GM19328 (cell line): ENCODE data around the gene ACBD7.

ENCODE experiments used
- ATAC-seq: cut with Tn5 transposase; IDR thresholded peaks from one replicate; pipeline ENCODE4 v1.9.1; 2021; ENCODE audit warnings: mild to moderate bottlenecking, moderate library complexity; ENCODE audit not compliant: unreplicated experiment

ACBD7 gene

DNA sequence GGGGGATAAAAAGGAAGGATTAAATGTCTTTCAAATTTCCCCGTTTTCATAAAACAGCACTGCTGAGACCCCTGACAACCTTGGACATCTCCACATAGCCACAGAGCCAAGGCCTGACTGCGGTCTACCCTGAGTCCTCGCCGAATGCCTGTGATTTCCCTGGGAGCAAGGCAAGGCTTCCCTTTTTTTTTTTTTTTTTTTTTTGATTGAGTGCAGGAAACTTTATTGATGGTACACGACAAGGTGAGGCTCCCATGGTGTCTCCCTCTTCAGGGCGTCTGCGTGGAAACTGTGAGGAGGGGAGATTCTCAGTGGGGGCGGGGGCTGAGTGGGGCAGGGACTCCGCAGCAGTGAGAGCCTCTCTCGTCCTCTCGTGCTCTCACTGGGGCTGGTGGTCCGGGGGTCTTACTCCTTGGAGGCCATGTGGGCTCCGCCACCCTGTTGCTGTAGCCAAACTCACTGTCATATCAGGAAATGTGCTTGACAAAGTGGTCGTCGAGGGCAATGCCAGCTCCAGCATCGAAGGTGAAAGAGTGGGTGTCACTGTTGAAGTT, 4.4 kb upstream of the ACBD7 start:
- ATAC-seq, result no peak

DNA sequence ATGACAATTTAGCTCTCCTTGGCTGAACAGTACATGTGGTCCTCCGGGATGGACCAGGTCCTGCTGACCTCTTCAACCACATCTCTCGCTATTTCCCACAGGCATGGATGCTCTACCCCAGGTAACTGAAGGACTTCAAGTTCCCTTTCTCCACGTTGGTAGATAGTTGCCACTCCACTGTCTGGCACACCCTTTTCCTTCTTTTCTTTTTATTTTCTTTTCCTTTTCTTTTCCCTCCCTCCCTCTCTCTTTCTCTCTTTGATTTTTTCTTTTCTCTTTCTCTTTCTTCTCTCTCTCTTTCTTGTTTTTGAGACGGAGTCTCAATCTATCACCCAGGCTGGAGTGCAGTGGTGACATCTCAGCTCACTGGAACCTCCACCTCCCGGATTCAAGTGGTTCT, 2.8 kb upstream of the ACBD7 start:
- ATAC-seq, result no peak

- no peak for ATAC-seq
These were observed 4.1 kb downstream of the ACBD7 start for GRCh38 chr10:15084502-15084922.

DNA sequence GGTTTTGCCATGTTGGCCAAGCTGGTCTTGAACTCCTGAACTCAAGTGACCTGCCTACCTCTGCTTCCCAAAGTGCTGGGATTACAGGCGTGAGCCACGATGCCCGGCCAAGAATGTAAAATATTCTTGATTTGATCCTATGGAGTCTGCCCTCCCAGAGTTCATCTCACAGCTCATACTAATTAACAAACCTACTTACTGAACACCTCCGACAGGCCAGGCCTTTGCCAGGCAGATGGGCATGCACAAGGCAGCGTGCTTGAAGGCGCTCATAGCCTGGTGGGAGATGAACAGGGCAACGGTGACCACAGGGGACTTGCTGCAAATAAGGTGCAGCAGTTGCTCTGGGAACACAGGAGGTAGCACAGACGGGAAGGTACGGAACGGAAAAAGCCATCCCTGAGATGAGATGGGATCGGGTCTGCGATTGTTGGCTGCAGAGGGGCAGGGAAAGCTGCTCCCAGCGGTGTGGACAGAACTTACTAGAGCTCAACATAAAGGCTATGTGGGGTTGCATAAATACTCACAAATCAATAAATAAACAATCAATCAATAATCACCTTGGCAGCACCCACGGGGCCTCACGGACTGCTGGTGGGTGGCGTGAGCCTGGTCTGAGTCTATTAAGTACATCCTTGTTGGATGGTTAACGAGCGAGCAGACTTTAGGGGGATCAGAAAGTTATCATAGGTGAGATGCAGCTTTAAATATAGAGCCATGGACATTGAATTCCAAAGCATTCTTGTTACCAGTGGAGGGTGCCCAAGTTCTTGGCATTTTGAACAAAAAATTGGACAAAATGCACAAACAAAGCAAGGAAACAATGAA, 4.7 kb downstream of the ACBD7 start:
- ATAC-seq, result no peak

DNA sequence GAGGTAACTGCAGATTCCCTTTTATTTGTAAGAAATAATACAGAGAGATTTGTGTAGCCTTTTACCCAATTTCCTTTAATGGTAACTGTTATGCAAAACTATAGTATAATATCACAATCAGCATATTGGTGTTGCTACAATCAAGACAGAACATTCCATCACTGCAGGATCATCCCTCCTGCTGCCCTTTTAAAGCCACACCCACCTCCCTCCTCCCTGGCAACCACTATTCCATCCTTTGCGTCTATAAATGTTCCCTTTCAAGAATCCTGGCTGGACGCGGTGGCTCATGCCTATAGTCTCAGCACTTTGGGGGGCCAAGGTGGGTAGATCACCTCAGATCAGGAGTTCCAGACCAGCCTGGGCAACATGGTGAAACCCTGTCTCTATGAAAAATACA, 13.2 kb downstream of the ACBD7 start:
- no peak for ATAC-seq

DNA sequence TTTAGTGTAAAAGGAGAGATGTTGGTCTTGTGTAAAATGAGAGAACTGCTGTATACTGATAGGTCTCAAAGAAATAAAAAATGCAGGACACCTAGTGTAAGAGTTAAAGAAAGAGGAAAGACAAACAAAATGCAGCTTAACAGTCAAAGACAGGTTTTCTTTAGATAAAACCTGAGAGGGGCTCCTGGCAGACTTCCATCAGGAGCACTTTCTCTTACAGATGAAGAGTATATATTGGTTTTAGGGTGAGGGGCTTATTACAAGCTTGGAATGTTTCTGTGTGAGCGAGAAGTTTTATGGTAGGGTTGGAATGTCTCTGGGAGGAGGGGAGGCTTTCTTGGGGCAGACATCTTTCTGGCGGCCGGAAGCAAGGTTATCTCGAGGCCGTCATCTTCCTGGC, 16.2 kb downstream of the ACBD7 start:
- ATAC-seq, result no peak

GRCh38 chr10:15069230-15069629, 19.3 kb downstream of the ACBD7 start:
- no peak for ATAC-seq

- no peak for ATAC-seq
These were observed 19.8 kb downstream of the ACBD7 start for GRCh38 chr10:15068802-15069201.

DNA sequence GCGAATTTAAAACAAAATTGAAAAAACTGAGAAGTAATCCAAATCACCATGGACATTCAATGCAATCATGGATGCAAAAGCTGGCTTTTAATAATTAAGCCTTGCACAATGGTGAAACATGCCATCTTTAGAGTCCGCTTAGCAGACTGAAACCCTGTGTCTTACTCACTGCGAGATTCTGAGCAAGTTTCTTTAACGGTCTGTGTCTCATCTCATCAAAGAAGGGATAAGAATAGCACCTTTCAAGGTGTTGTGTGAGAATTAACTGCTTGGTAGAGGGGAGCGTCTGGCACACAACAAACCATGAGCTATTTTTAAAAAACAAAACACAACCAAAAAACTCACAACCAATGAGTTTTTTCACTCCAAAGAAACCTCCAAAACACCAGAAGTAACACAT, 21.4 kb downstream of the ACBD7 start:
- ATAC-seq, result no peak

GRCh38 chr10:15060638-15061037, 27.9 kb downstream of the ACBD7 start:
- ATAC-seq, result no peak

DNA sequence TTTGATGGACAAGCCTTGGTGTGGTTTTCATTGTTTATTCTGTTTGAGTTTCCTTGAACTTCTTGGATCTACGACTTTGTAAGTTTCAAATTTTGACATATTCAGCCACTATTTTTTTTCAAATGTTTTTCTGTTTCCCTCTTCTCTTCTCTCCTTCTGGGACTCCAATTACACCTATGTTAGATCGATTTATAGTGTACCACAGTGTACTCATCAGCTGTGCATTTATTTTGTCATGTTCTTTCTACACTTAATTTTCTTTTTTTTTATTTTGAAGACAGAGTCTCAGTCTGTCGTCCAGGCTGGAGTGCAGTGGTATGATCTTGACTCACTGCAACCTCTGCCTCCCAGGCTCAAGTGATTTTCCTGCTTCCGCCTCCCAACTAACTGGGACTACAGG, 28.7 kb downstream of the ACBD7 start:
- ATAC-seq, result no peak

DNA sequence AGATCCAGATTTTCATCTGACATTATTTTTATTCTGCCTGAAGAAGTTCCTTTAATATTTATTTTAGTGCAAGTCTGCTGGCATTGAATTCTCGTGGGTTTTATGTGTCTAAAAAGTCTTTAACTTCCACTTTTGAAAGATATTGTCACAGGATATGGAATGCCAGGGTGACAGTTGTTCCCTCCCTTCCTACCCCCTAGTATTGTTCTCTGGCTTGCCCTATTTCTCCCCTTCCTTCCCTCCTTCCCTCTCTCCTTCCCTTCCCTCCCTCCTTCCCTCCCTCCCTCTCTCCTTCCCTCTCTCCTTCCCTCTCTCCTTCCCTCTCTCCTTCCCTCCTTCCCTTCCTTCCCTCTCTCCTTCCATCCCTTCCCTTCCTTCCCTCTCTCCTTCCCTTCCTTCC, 29.9 kb downstream of the ACBD7 start:
- no peak for ATAC-seq

DNA sequence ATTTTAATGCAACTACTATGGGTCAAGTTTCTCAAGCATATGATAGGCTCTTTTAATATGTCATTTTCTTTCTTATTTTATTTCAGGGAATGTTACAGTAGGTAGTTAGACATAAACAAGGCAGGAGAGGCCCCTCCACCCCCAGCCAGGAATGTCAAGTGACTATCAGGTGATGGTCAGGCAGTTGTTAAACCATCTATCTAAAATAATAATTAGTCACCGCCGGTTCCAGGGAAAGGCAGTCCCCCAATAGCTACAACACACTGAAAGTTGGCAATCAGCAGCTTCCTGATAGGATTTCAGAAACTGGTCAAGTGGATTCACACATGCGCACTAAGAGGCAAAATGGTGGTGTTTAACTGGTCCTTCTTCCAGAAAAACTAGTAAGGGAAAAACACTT, 35.5 kb downstream of the ACBD7 start:
- ATAC-seq, result no peak

DNA sequence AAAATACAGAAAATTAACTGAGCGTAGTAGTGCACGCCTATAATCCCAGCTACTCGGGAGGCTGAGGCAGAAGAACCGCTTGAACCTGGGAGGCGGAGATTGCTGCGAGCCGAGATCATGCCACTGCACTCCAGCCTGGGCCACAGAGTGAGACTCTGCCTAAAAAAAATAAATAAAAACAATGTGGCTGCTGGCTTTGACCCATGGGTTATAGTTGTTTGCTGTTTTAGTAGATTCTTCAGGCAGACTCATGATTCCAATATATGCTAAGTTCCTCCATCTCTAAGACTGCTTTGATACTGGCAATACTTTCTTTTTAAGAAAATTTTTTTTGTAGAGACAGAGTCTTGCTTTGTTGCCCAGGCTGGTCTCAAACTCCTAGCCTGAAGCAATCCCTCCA, 36.5 kb downstream of the ACBD7 start:
- ATAC-seq, result no peak

DNA sequence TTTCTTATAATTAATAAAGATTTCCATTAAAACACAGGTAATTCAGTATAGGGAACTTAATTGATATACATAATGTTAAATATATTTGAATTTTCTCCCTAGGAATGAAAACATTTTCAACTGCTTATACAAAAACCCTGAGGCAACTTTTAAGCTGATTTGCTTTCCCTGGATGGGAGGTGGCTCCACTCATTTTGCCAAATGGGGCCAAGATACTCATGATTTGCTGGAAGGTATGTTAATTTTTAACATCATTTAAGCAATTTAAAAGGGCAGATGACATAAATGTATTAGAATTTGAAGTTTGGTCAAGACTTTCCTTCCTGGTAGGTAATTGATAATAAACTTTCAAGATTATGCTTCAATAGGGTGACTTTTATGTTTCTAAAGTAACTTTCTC, 39.0 kb downstream of the ACBD7 start:
- ATAC-seq, result no peak

GRCh38 chr10:15046626-15047025, 42.0 kb downstream of the ACBD7 start:
- ATAC-seq, result no peak

DNA sequence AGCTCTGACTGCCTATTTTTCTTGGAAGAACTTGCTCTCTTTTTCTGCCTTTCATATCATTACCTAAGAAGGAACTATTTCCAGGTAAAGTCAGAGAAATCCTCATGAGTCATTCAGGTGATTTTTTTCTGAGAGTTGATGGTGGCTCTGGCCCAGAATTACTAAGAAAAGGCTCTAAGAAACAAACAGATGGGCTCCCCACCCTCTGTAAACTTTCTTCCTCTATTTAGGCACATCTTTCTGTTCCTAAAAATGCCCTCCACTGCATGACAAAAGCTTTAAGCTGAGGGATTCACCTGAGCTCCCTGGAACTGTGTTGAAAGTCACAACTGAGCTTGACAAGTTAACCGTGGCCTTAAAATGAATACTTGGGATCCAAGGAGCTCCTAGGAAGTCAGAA, 43.2 kb downstream of the ACBD7 start:
- ATAC-seq, result no peak

DNA sequence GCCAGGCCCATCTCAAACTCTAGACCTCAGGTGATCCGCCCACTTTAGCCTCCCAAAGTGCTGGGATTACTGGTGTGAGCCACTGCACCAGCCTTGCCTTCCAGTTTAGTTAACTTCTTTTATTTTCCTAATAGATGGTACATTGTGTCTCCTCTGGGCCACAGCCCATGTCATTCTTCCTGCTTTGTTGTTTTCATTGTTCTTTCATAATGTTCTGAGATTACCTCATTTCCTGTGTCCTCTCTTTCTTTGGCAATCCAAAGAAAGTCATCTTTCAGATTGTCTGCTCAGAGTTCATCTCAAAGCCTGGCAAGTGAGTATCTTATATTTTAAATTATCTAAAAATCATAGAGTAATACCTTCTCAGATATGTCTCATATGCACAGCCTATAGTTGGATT, 44.9 kb downstream of the ACBD7 start, which contains the start of gene OLAH:
OLAH (plus strand) TSS at position 270 of the 400 bp plus-strand sequence. CDS start 3,346 bp downstream, outside the sequence.
- ATAC-seq, result no peak

- ATAC-seq, result no peak
These were observed 50.2 kb downstream of the ACBD7 start for GRCh38 chr10:15038416-15038815.

DNA sequence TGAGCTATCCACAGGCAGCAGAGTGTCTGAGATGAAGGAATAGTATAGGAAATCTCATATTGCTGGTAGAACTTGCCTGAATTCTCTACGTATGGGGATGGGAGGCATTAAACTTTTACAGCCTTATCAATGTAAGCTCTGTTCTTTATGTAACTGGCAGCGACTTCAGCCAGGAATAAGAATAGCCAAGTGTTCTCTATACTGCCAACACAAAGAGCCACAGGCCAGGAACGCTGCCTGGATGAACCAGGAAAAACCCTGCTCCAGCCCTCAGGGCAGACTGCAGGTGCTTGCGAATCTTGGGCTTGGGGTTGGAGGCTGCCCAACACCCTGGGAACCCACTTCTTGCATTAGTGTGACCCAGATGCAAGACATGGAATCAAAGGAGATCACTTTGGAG, 50.9 kb downstream of the ACBD7 start:
- ATAC-seq, result no peak

DNA sequence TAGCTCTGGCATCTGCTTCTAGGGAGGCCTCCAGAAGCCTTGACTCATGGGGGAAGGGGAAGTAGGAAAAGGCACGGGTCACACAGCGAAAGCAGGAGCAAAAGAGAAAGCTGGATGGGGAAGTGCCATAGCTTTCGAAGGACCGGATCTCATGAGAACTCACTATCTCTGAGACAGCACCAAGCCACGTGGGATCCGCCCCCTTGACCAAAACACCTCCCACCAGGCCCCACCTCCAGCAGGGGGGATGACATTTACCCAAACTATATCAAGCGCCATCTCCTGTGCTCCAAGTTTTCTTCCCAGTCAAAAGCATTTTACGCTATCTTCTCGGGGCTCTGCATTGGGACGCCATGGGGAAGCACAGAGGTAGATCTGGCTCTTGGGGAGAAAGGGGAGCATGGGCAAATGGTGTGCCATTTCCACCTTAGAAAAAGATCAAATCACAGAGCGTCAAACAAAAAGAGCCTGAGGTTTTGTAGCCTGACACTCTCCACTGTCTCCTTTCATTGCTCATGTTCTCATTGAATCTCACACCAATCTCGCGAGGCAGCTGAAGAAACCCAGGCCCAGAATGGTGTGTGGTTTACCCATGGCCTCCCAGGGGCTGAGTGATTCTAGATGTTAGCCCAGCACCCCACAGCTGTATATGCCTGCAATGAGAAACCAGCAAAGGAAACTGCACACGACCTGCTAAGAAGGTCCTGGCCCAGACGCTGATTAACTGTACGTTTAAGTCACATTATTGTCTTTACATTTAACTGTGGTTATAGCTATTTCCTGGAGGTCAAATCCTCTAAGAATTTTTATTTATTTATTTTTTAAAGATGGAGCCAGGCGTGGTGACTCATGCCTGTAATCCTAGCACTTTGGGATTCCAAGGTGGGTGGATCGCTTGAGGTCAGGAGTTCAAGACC, 52.9 kb downstream of the ACBD7 start:
- ATAC-seq, result no peak

- ATAC-seq, result no peak
These were observed 60.8 kb downstream of the ACBD7 start for GRCh38 chr10:15027741-15028140.
